Kidney (tissue), 14 donors: ENCODE measurements around the gene DOK7. TPM values are rescaled to one million over a fixed set of nuclear protein-coding genes. Genes with fewer than 3 reads are reported as not detected.
A peak's percentile ranks its signal among the peaks of the same experiment; 100 is the strongest.

Experiments
- DNase-seq, 5 donors: peaks; one replicate each; pipeline ENCODE4 v3.0.0-alpha.2; 2013 to 2020
- FAIRE-seq: peaks from 2 replicates; lab custom pipeline; 2012; peaks lifted over from hg19 to GRCh38; lab: Jason Lieb, UNC
- H3K27ac ChIP-seq, 2 donors: one replicate each; pipeline ENCODE4 v1.7.0; 2013; ENCODE audit warnings: low read depth in 2 of 2, low read length in 2 of 2, inconsistent platforms in 1 of 2
- H3K27me3 ChIP-seq: one replicate; pipeline ENCODE4 v1.7.1; 2013; ENCODE audit warnings: low read length, inconsistent platforms; ENCODE audit not compliant: control insufficient read depth, insufficient read depth
- H3K36me3 ChIP-seq, 3 donors: one replicate each; pipeline versions ENCODE4 v1.7.0 to v1.7.1; 2013; ENCODE audit warnings: low read length in 3 of 3, control low read depth in 1 of 3, inconsistent platforms in 1 of 3; ENCODE audit not compliant: insufficient read depth in 3 of 3, control insufficient read depth in 2 of 3
- H3K4me1 ChIP-seq, 3 donors: one replicate each; pipeline versions ENCODE4 v1.7.0 to v1.7.1; 2013; ENCODE audit warnings: low read length in 3 of 3, inconsistent platforms in 1 of 3, low read depth in 1 of 3; ENCODE audit not compliant: control insufficient read depth in 2 of 3, insufficient read depth in 2 of 3
- H3K4me3 ChIP-seq, 3 donors: one replicate each; pipeline versions ENCODE4 v1.7.0 to v1.8.1; 2013; ENCODE audit warnings: low read length in 3 of 3, control low read depth in 1 of 3, inconsistent platforms in 1 of 3
- H3K9ac ChIP-seq, 3 donors: one replicate each; pipeline versions ENCODE4 v1.7.0 to v1.7.1; 2013; ENCODE audit warnings: low read length in 3 of 3, control low read depth in 1 of 3, inconsistent platforms in 1 of 3
- H3K9me3 ChIP-seq, 3 donors: one replicate each; pipeline versions ENCODE4 v1.7.0 to v1.7.1; 2013; ENCODE audit warnings: low read length in 3 of 3, control low read depth in 1 of 3, inconsistent platforms in 1 of 3; ENCODE audit not compliant: control insufficient read depth in 2 of 3, insufficient read depth in 1 of 3
- CTCF ChIP-seq: IDR thresholded peaks from 3 replicates; pipeline ENCODE4 v1.5.1; 2012; ENCODE audit warnings: mild to moderate bottlenecking, moderate library complexity, borderline replicate concordance; ENCODE audit not compliant: insufficient read depth; ENCODE audit errors: extremely low read depth
- intact Hi-C: fragments of 100-400 bp; cut with DNase I; formaldehyde crosslinking; loops from one replicate; pipeline ENCODE4 v1.11.1; 2022
- polyA plus RNA-seq: library from polyadenylated mRNA; stranded (reverse); fragments of 350-450 nt; fragmentation: Illumina TruSeq; extraction: RNeasy Lipid Tissue Mini Kit (QIAGEN cat#74804); gene quantifications from one replicate; pipeline ENCODE4 v1.2.3, GENCODE V29; 2014; ENCODE audit warnings: low read depth, low replicate concordance; ENCODE audit not compliant: insufficient read depth
- total RNA-seq: library from RNA; stranded (reverse); fragmentation: NEBNext Ultra II Directional; extraction: Animal tissue kit (Norgen Biotek cat#: 25700); gene quantifications from one replicate; pipeline ENCODE4 v1.2.1, GENCODE V29; 2021
- donor health status: control.
- donor health status: control.
- donor health status: control.
- donor health status: control.
- donor health status: control.
- donor health status: DM: yes; HTN: yes; CAD: no.
- donor health status: Normal renal cell carcinoma (clear cell type).

The DOK7 gene
- total and polyA plus RNA-seq, 2 donors from 2014 or later, result 1.2 to 7.0 TPM

- no peak overlapping the region for H3K9ac ChIP-seq
- no peaks in the 10 kb centered on the region for H3K4me1 ChIP-seq
- H3K36me3 ChIP-seq, result no peaks in the 10 kb centered on the region
- no peak for TF ChIP-seq CTCF
- H3K9me3 ChIP-seq, result no peaks in the 10 kb centered on the region
- FAIRE-seq (no peak), DNase-seq (peak in 2 of 5 donors; percentile 49 to 69)
- H3K27me3 ChIP-seq, result no peaks in the 10 kb centered on the region
- no peak overlapping the region for H3K27ac ChIP-seq
- no peak overlapping the region for H3K4me3 ChIP-seq
- intact Hi-C loops, result loop anchor here (10.0 kb wide), 1 partner anchor 103 kb away; no protein-coding TSS in a partner anchor
These were observed 15.4 kb upstream of the DOK7 start for GRCh38 chr4:3447431-3448395.

GRCh38 chr4:3449047-3449573, 14.0 kb upstream of the DOK7 start:
- intact Hi-C loops, result loop anchor here (10.0 kb wide), 1 partner anchor 104 kb away; no protein-coding TSS in a partner anchor
- H3K36me3 ChIP-seq, result no peaks in the 10 kb centered on the region

More at GRCh38 chr4:3449047-3449573, 14.0 kb upstream of the DOK7 start:
- no peak for FAIRE-seq
- DNase-seq, result peak in 2 of 5 donors; percentile 39 to 65
- peaks cover 0 to 4% (median 0%) of the 10 kb centered on the region in 3 donors for H3K9me3 ChIP-seq
- no peak overlapping the region for H3K27ac ChIP-seq
- H3K9ac ChIP-seq, result no peak overlapping the region
- no peaks in the 10 kb centered on the region for H3K4me1 ChIP-seq
- H3K4me3 ChIP-seq, result no peak overlapping the region
- no peak for TF ChIP-seq CTCF
- H3K27me3 ChIP-seq, result no peaks in the 10 kb centered on the region
